Measurements from ENCODE around the gene FBRSL1.

GRCh38 chr12:132444283-132444682, 45.7 kb upstream of the FBRSL1 start:
- no peak for TF ChIP-seq EZH2 (optimal IDR thresholded peaks at IDR 0.05; ENCODE audit: low read depth, low read length)
- no peak for TF ChIP-seq CTCF (IDR thresholded peaks at IDR 0.05; ENCODE audit: low read length)
- no peak for TF ChIP-seq EZH2phosphoT487 (IDR thresholded peaks at IDR 0.05; ENCODE audit: low read length)
